Loucy (cell line): Measurements from ENCODE around the gene MAVS.
"Not testable (repeated sequence)": the region's sequence is repeated elsewhere in the genome, so short reads cannot be mapped to it uniquely, and the experiment has no call there.

Experiments
- EZH2phosphoT487 ChIP-seq: fragments of 200-600 bp; IDR thresholded peaks from 2 replicates; pipeline ENCODE4 v1.6.1; 2018; ENCODE audit warnings: antibody characterized with exemption, mild to moderate bottlenecking, moderate library complexity, borderline replicate concordance
- TF ChIP-seq, protein P1 (sequence below): fragments of 200-600 bp; sonication (generic); conservative IDR thresholded peaks from 2 replicates; pipeline ENCODE4 v1.5.1; 2014; ENCODE audit warnings: mild to moderate bottlenecking, antibody characterized with exemption, low read length

- TF ChIP-seq, protein P1, sequence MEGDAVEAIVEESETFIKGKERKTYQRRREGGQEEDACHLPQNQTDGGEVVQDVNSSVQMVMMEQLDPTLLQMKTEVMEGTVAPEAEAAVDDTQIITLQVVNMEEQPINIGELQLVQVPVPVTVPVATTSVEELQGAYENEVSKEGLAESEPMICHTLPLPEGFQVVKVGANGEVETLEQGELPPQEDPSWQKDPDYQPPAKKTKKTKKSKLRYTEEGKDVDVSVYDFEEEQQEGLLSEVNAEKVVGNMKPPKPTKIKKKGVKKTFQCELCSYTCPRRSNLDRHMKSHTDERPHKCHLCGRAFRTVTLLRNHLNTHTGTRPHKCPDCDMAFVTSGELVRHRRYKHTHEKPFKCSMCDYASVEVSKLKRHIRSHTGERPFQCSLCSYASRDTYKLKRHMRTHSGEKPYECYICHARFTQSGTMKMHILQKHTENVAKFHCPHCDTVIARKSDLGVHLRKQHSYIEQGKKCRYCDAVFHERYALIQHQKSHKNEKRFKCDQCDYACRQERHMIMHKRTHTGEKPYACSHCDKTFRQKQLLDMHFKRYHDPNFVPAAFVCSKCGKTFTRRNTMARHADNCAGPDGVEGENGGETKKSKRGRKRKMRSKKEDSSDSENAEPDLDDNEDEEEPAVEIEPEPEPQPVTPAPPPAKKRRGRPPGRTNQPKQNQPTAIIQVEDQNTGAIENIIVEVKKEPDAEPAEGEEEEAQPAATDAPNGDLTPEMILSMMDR = not testable (repeated sequence)
- not testable (repeated sequence) for TF ChIP-seq EZH2phosphoT487
Observed at GRCh38 chr20:3829891-3830290, 16.7 kb upstream of the MAVS start.
